WTC11 (cell line): ENCODE measurements around the gene ENTHD1.

ENCODE experiments used
- ESRRA ChIP-seq: sonication (generic); formaldehyde crosslinking; IDR thresholded peaks from 2 replicates; pipeline ENCODE4 v1.8.1; 2022; ENCODE audit warnings: mild to moderate bottlenecking, missing genetic modification reagents, borderline replicate concordance
- IRF2 ChIP-seq: sonication (generic); formaldehyde crosslinking; IDR thresholded peaks from 2 replicates; pipeline ENCODE4 v1.8.0; 2022; ENCODE audit warnings: low read depth, missing genetic modification reagents, borderline replicate concordance
- JUN ChIP-seq: sonication (generic); formaldehyde crosslinking; IDR thresholded peaks from 2 replicates; pipeline ENCODE4 v1.8.0; 2023; ENCODE audit warnings: mild to moderate bottlenecking, missing genetic modification reagents
- TEAD4 ChIP-seq: sonication (generic); formaldehyde crosslinking; IDR thresholded peaks from 2 replicates; pipeline ENCODE4 v1.8.0; 2022; ENCODE audit warnings: mild to moderate bottlenecking, missing genetic modification reagents
- ZNF416 ChIP-seq: fragments of 250-450 bp; sonication (Bioruptor Pico); IDR thresholded peaks from 2 replicates; pipeline ENCODE4 v1.9.0; 2021; ENCODE audit warnings: mild to moderate bottlenecking, inconsistent platforms
- TF ChIP-seq, protein P1 (sequence below): fragments of 250-450 bp; sonication (Bioruptor Pico); IDR thresholded peaks from 2 replicates; pipeline ENCODE4 v2.1.2; 2022; ENCODE audit warnings: mild to moderate bottlenecking, moderate library complexity
- TF ChIP-seq, protein P2 (sequence below): sonication (generic); formaldehyde crosslinking; IDR thresholded peaks from 2 replicates; pipeline ENCODE4 v1.8.1; 2022; ENCODE audit warnings: low read depth, missing genetic modification reagents, borderline replicate concordance
- TF ChIP-seq, protein P3 (sequence below): sonication (generic); formaldehyde crosslinking; IDR thresholded peaks from 2 replicates; pipeline ENCODE4 v1.8.1; 2023; ENCODE audit warnings: mild to moderate bottlenecking, moderate library complexity, missing genetic modification reagents
- TF ChIP-seq, protein P4 (sequence below): fragments of 200-600 bp; IDR thresholded peaks from 2 replicates; pipeline ENCODE4 v1.8.0; 2022; ENCODE audit warnings: antibody characterized with exemption
- TF ChIP-seq, protein P5 (sequence below): sonication (generic); formaldehyde crosslinking; conservative IDR thresholded peaks from 2 replicates; pipeline ENCODE4 v1.8.1; 2023; ENCODE audit warnings: mild to moderate bottlenecking, low read depth, missing genetic modification reagents, moderate library complexity

DNA sequence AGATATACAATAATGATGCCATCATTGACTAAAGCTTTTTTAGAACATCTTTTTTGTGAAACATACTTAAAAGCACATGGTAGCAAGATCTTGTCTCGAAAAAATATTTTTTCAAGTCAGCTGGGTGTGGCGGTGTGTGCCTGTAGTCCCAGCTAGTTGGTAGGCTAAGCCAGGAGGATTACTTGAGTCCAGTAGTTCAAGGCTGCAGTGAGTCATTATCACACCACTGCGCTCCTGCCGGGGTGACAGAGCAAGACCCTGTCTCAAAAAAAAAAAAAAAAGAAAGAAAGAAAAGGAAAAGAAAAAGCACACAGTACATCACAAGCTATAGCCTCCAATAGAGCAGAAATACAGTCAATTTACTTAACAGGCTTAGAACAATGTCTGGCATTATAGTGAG is 37.0 kb downstream of the ENTHD1 start:
- TF ChIP-seq, protein P1, sequence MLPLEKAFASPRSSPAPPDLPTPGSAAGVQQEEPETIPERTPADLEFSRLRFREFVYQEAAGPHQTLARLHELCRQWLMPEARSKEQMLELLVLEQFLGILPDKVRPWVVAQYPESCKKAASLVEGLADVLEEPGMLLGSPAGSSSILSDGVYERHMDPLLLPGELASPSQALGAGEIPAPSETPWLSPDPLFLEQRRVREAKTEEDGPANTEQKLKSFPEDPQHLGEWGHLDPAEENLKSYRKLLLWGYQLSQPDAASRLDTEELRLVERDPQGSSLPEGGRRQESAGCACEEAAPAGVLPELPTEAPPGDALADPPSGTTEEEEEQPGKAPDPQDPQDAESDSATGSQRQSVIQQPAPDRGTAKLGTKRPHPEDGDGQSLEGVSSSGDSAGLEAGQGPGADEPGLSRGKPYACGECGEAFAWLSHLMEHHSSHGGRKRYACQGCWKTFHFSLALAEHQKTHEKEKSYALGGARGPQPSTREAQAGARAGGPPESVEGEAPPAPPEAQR = no peak
- TF ChIP-seq, protein P2, sequence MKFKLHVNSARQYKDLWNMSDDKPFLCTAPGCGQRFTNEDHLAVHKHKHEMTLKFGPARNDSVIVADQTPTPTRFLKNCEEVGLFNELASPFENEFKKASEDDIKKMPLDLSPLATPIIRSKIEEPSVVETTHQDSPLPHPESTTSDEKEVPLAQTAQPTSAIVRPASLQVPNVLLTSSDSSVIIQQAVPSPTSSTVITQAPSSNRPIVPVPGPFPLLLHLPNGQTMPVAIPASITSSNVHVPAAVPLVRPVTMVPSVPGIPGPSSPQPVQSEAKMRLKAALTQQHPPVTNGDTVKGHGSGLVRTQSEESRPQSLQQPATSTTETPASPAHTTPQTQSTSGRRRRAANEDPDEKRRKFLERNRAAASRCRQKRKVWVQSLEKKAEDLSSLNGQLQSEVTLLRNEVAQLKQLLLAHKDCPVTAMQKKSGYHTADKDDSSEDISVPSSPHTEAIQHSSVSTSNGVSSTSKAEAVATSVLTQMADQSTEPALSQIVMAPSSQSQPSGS (CRISPR knock-in tag) = no peak
- TF ChIP-seq ESRRA = no peak
- TF ChIP-seq, protein P3, sequence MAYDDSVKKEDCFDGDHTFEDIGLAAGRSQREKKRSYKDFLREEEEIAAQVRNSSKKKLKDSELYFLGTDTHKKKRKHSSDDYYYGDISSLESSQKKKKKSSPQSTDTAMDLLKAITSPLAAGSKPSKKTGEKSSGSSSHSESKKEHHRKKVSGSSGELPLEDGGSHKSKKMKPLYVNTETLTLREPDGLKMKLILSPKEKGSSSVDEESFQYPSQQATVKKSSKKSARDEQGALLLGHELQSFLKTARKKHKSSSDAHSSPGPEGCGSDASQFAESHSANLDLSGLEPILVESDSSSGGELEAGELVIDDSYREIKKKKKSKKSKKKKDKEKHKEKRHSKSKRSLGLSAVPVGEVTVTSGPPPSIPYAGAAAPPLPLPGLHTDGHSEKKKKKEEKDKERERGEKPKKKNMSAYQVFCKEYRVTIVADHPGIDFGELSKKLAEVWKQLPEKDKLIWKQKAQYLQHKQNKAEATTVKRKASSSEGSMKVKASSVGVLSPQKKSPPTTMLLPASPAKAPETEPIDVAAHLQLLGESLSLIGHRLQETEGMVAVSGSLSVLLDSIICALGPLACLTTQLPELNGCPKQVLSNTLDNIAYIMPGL (CRISPR knock-in tag) = no peak
- TF ChIP-seq, protein P4, sequence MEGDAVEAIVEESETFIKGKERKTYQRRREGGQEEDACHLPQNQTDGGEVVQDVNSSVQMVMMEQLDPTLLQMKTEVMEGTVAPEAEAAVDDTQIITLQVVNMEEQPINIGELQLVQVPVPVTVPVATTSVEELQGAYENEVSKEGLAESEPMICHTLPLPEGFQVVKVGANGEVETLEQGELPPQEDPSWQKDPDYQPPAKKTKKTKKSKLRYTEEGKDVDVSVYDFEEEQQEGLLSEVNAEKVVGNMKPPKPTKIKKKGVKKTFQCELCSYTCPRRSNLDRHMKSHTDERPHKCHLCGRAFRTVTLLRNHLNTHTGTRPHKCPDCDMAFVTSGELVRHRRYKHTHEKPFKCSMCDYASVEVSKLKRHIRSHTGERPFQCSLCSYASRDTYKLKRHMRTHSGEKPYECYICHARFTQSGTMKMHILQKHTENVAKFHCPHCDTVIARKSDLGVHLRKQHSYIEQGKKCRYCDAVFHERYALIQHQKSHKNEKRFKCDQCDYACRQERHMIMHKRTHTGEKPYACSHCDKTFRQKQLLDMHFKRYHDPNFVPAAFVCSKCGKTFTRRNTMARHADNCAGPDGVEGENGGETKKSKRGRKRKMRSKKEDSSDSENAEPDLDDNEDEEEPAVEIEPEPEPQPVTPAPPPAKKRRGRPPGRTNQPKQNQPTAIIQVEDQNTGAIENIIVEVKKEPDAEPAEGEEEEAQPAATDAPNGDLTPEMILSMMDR = no peak
- no peak for TF ChIP-seq TEAD4
- no peak for TF ChIP-seq JUN (CRISPR knock-in tag)
- TF ChIP-seq, protein P5, sequence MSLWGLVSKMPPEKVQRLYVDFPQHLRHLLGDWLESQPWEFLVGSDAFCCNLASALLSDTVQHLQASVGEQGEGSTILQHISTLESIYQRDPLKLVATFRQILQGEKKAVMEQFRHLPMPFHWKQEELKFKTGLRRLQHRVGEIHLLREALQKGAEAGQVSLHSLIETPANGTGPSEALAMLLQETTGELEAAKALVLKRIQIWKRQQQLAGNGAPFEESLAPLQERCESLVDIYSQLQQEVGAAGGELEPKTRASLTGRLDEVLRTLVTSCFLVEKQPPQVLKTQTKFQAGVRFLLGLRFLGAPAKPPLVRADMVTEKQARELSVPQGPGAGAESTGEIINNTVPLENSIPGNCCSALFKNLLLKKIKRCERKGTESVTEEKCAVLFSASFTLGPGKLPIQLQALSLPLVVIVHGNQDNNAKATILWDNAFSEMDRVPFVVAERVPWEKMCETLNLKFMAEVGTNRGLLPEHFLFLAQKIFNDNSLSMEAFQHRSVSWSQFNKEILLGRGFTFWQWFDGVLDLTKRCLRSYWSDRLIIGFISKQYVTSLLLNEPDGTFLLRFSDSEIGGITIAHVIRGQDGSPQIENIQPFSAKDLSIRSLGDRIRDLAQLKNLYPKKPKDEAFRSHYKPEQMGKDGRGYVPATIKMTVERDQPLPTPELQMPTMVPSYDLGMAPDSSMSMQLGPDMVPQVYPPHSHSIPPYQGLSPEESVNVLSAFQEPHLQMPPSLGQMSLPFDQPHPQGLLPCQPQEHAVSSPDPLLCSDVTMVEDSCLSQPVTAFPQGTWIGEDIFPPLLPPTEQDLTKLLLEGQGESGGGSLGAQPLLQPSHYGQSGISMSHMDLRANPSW (CRISPR knock-in tag) = no peak
- TF ChIP-seq IRF2 (CRISPR knock-in tag) = no peak
- no peak for TF ChIP-seq ZNF416 (CRISPR knock-in tag)
